Adrenal gland (tissue), 5 donors: ENCODE measurements around the gene STARD7.
"Not testable (repeated sequence)": the region's sequence is repeated elsewhere in the genome, so short reads cannot be mapped to it uniquely, and the experiment has no call there.

Experiments
- POLR2A ChIP-seq, 2 donors: fragments of 450-650 bp; IDR thresholded peaks; one replicate each; pipeline ENCODE4 v1.6.1; 2017; ENCODE audit warnings: antibody characterized with exemption in 2 of 2, mild to moderate bottlenecking in 2 of 2, moderate library complexity in 1 of 2
- TF ChIP-seq, protein P1 (sequence below), 6 experiments: fragments of 450-650 bp in 4 of 6; fragments of 200-600 bp in 2 of 6; sonication (generic) in 1 of 6; IDR thresholded peaks; 1 replicate in 5 of 6; 2 replicates in 1 of 6; pipeline versions ENCODE4 v1.5.1 to v1.8.0; 2016 to 2021; ENCODE audit warnings: antibody characterized with exemption in 6 of 6, mild to moderate bottlenecking in 2 of 6, moderate library complexity in 1 of 6
- donor health status: DM: no; HTN: no; CAD: no.

DNA sequence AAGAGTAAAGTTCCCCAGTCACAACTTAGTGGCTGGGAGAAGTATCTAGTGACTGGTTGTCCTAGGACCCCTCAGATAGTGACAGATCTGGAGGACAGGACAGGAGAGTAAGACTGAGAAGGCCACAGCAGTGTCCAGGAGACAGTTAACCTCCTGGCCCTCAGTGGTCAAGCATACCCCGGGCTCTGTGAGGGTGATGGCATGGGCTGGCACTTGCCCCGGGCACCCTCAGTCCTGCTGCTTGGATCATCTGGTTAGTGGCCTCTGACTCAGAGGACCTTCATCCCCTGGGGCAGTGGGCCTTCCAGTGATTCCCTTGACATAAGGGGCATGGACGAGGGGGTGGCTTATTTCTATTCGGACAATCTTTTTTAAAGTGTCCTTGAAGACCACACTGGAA, 11.3 kb upstream of the STARD7 start:
- TF ChIP-seq, protein P1, sequence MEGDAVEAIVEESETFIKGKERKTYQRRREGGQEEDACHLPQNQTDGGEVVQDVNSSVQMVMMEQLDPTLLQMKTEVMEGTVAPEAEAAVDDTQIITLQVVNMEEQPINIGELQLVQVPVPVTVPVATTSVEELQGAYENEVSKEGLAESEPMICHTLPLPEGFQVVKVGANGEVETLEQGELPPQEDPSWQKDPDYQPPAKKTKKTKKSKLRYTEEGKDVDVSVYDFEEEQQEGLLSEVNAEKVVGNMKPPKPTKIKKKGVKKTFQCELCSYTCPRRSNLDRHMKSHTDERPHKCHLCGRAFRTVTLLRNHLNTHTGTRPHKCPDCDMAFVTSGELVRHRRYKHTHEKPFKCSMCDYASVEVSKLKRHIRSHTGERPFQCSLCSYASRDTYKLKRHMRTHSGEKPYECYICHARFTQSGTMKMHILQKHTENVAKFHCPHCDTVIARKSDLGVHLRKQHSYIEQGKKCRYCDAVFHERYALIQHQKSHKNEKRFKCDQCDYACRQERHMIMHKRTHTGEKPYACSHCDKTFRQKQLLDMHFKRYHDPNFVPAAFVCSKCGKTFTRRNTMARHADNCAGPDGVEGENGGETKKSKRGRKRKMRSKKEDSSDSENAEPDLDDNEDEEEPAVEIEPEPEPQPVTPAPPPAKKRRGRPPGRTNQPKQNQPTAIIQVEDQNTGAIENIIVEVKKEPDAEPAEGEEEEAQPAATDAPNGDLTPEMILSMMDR (IDR thresholded peaks at IDR 0.05): not testable (repeated sequence)
- not testable (repeated sequence) for TF ChIP-seq POLR2A (IDR thresholded peaks at IDR 0.05)
